Regular cardiac myocyte (primary cell): ENCODE measurements around the gene IL6. TPM values are rescaled to one million over a fixed set of nuclear protein-coding genes. Genes with fewer than 3 reads are reported as not detected.

ENCODE experiments used
- total RNA-seq: library from RNA; depleted of rRNA; stranded (reverse); fragments of >200 nt; gene quantifications from 2 replicates; pipeline ENCODE4 v1.2.3, GENCODE V29; 2014

Gene IL6
- 69.4 and 193 TPM in 2 replicates for total RNA-seq

GRCh38 chr7:22726907-22727713, at the start of gene IL6:
Gene IL6 (plus strand): TSS chr7:22727200. CDS start chr7:22727263, 63 bp downstream.

Other genes with a start within 250 kb of the IL6 start
- gene STEAP1B, start 227.0 kb upstream of the IL6 start, total RNA-seq: 13.2 and 25.3 TPM in 2 replicates
- gene TOMM7, start 95.6 kb downstream of the IL6 start, total RNA-seq: 154 and 279 TPM in 2 replicates